GM21619 (cell line): ENCODE results near the gene KRTAP20-4.

ENCODE experiments used
- ATAC-seq: cut with Tn5 transposase; IDR thresholded peaks from one replicate; pipeline ENCODE4 v1.9.1; 2021; ENCODE audit not compliant: unreplicated experiment

KRTAP20-4 gene

GRCh38 chr21:30620522-30620921 lies at the start of gene KRTAP20-4:
Gene KRTAP20-4, plus strand, starts transcription at chr21:30620627.
- no peak for ATAC-seq

- ATAC-seq, result no peak
Measured at GRCh38 chr21:30577766-30578165, 42.7 kb upstream of the KRTAP20-4 start.

GRCh38 chr21:30579346-30579745 lies 41.1 kb upstream of the KRTAP20-4 start:
- no peak for ATAC-seq

GRCh38 chr21:30580132-30580531 lies 40.3 kb upstream of the KRTAP20-4 start:
- no peak for ATAC-seq

DNA sequence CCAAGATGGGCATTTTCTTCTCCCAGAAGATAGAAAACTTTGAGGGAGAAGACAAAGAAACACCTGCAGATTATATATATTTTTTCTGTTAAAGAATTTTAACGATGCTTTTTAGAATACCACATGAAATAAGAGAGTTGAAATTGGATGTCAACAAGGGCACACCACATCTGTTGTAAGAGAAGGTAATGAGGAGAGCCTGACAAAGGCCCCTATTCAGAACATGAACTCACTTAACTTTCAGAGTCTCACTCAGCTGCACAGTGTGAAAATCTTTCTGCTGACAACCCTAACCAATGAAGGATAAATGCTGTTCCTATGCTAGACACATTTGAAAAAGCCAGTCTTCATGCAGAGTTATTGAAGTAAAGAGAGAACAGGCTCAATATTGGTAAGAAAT lies 37.6 kb upstream of the KRTAP20-4 start:
- no peak for ATAC-seq

DNA sequence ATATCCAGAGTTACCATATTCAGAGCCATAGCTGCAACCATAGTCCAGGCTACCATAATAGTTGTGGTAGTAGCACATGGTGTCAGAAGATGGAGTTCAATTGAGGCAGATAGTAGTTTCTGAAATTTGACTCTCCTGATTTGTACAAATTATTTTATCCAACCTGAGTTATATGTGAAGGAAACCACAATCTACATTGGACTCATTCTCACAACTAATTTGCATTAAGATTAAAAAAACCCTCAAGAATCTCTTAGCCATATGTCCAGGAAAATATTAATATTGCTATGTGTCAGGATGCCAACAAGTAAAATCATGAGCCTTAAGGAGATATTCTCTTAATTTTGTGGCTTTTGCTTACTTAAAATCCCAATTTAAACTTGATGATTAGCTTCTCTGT lies 30.1 kb upstream of the KRTAP20-4 start, which contains the start of gene KRTAP22-2:
TSS of gene KRTAP22-2 (minus strand) at position 101 of the 400 bp plus-strand sequence.
- no peak for ATAC-seq

- no peak for ATAC-seq
Measured at GRCh38 chr21:30592140-30592539, 28.3 kb upstream of the KRTAP20-4 start, which contains the start of gene KRTAP6-3. Gene KRTAP6-3, plus strand, starts transcription at chr21:30592440. Its CDS starts 6 bp downstream, at chr21:30592446.

- no peak for ATAC-seq
Measured at GRCh38 chr21:30598802-30599201, 21.6 kb upstream of the KRTAP20-4 start, which contains the start of gene KRTAP6-2. Gene KRTAP6-2, minus strand, starts transcription at chr21:30598902. Its CDS starts 28 bp downstream, at chr21:30598874.

GRCh38 chr21:30600787-30601186 lies 19.6 kb upstream of the KRTAP20-4 start, which contains the start of gene KRTAP22-1:
Gene KRTAP22-1, plus strand, starts transcription at chr21:30601087.
- no peak for ATAC-seq

- no peak for ATAC-seq
Measured at GRCh38 chr21:30605968-30606367, 14.5 kb upstream of the KRTAP20-4 start.

GRCh38 chr21:30612132-30612531 lies 8.3 kb upstream of the KRTAP20-4 start:
- ATAC-seq, result no peak

DNA sequence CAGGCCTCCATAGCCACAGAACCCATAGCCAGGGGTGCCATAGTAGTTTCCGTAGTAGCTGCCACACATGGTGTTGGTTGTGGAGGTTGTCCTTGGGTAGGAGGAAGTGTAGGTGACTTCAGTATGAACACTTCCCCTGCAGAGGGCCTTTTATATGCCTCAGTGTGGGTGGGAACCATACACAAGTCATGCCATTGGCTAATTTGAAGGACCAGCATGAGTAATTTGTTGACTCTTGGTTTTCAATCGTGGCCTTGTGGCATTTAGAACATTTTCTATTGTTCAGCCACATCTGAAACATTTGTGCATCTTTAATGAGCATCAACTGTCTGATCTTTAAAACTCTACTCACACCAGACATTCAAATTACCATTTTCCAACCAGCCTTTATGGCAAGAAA lies 6.6 kb upstream of the KRTAP20-4 start, which contains the start of gene KRTAP6-1:
TSS of gene KRTAP6-1 (minus strand) at position 95 of the 400 bp plus-strand sequence. CDS start at position 69, 26 bp downstream.
- ATAC-seq, result no peak

DNA sequence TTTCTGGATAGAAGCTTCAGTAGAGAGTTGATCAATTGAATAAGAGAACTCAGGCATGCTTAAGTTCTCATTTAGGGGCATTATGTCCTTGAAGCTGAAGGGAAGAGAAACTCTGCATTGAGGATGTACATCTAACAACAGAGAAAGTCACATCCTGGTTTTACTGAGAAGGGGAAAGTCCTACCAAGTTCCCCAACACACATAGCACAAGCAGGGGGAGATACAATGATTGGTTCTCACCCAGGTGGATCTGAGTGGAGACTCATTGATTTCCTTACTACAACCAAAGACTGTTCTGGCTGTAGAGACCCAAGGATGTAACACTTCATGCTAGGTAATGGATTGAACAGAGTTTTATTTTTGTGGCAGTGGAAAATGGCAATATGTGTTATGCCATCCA lies 5.2 kb upstream of the KRTAP20-4 start:
- ATAC-seq, result no peak

GRCh38 chr21:30616125-30616524 lies 4.3 kb upstream of the KRTAP20-4 start, which contains the start of gene KRTAP20-1:
Gene KRTAP20-1, plus strand, starts transcription at chr21:30616425. Its CDS starts 30 bp downstream, at chr21:30616455.
- no peak for ATAC-seq

GRCh38 chr21:30620080-30620479 lies 347 bp upstream of the KRTAP20-4 start:
- no peak for ATAC-seq

DNA sequence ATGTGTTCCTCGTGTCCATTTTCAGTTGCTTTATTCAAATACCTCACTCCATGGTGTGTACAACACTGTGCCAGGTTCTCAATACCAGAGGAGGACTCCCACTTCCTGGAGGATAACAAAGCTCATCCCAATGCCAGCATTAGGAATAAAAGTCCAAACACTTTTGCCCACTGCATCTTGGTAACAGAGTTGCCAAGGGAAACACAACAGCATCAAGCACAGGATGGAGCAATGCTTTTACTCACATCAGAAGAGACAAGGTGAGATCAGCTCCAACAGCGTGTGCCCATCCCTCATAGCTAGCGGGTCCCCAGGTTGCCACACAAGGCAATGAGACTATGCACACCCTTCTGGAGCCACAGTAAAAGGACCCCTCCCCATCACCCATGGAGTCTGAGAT lies 2.9 kb downstream of the KRTAP20-4 start:
- no peak for ATAC-seq

- no peak for ATAC-seq
Measured at GRCh38 chr21:30625449-30626165, 5.2 kb downstream of the KRTAP20-4 start.

DNA sequence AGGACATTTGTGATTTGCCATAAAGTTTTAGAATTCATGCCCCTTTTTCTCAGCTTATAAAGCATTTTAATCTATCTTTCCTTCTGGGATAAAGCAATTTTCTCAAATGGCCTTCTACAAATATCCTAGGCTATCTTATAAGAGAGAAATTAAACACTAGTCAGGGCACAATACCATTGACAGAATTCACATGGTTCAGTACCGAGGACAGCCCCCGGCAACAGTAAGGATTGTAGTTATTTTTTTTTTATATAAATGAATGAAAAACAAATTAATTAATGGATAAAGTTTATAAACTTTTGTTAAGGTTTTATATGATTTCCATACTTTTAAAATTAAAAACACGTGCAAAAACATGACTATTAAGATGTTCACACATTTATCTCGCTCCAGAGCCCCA lies 7.7 kb downstream of the KRTAP20-4 start:
- no peak for ATAC-seq

GRCh38 chr21:30629200-30629599 lies 8.8 kb downstream of the KRTAP20-4 start:
- no peak for ATAC-seq

GRCh38 chr21:30634906-30635305 lies 14.5 kb downstream of the KRTAP20-4 start, which contains the start of gene KRTAP20-2:
Gene KRTAP20-2, plus strand, starts transcription at chr21:30635206. Its CDS starts 58 bp downstream, at chr21:30635264.
- no peak for ATAC-seq

GRCh38 chr21:30638686-30639085 lies 18.3 kb downstream of the KRTAP20-4 start:
- no peak for ATAC-seq

- no peak for ATAC-seq
Measured at GRCh38 chr21:30642564-30642963, 22.1 kb downstream of the KRTAP20-4 start, which contains the start of gene KRTAP20-3. Gene KRTAP20-3, plus strand, starts transcription at chr21:30642864.
